ENCODE results near the gene APBA1. TPM values are rescaled to one million over a fixed set of nuclear protein-coding genes. Genes with fewer than 3 reads are reported as not detected.

Gene APBA1
- total RNA-seq, 1 donor from 2014 or later: 20.9 TPM

DNA sequence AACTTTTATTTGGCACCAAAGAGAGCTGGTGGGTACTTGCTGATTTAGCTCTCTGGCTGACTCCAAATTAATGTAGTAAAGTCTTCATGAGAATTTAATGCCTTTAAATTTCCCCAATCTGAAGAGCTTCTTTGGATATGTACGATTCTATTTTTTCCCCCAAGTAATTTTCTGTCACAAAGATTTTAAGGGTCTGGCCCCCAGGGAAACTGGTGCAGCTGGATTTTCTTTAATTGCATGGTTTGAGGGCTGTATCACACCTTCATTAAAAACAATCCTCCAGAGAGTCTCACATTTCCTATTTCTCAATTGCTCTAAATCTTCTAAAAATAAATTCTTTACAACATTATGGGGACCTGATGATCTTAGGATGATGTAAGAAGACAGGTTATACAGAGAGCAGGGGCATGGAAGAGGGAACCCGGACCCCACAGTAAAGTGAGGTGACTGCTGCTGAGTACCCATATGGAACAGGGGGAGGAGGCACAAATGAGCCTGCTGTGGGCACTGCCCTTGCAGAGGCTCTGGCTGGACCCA lies 188.2 kb downstream of the APBA1 start:
- no peak for DNase-seq (ENCODE audit: low spot score)

DNA sequence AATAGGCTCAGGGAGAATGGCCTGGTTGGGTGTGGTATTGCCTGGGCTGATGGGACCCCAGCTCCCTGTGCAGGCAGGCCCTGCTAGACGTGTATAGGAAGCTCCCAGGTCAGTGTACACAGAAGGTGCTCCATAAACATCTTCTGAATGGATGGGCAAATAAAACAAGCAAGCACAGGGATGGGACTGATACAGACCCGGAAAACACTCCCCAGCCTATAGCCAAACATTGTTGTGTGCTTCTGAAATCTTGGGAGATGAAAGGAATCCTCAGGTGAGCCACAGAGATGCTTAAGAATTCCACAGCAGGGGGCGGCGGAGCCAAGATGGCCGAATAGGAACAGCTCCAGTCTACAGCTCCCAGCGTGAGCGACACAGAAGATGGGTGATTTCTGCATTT lies 195.4 kb downstream of the APBA1 start:
- DNase-seq (ENCODE audit: low spot score): no peak

DNA sequence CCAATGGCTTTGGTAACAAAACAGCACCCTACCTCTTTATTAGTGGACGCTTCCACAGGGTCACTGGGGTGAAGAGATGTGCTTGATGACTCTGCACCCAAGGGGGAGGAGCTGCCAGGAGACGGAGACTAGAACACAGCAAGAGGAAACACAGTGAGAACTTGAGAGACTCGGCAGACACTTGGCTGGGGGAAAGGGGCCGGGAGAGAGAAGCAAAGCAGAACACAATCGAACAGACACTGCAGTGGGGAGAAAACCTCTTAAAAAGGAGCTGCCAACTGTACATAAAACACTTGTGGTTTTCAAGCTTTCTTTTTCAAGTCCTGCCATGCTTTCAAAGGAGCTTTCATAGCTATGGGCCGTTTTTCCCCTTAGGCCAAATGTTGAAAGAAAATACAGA lies 196.2 kb downstream of the APBA1 start:
- DNase-seq (ENCODE audit: low spot score): peak; percentile 56

DNA sequence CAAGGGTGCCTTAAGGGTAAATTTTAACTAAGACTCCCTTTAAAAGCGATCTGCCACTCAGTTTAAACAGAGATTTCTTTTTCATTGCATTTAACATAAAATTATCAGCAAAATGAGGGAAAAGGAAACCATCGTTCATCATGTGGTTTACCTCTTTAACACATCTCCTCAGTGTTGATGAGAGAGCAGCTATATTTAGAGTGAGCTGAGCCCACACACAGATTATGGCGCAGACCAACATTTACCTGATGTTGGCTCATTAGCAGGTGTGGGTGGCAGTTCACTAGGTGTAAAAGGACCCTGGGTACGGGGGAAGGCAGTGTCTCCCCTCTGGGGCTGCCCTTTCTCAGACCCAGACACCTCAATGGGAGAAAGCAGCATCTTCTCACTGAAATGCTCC lies 197.3 kb downstream of the APBA1 start:
- no peak for DNase-seq (ENCODE audit: low spot score)

DNA sequence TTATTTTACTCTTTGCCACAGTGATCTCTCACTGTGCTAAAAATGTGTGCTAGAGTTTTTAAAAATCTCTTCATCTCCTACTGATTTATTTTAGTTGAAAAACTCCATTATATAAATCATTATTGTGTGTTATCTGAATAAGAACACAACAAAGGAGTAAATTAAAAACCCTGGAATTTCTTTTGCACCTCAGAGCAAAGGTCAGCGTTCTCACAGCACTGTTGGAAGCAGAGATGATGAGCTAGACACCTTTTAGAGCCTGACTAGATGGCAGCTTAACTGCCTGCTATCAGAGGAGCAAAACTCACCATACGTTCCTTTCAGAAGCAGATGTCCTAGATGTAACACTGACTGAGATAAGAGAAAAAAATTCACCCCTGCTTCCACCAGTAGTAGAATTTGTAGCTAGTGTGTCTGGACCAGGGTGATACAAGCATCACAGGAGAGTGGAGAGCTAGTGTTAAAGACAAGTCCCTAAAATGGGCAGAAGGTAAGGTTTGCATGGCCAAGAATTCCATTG lies 200.0 kb downstream of the APBA1 start:
- no peak for DNase-seq (ENCODE audit: low spot score)

DNA sequence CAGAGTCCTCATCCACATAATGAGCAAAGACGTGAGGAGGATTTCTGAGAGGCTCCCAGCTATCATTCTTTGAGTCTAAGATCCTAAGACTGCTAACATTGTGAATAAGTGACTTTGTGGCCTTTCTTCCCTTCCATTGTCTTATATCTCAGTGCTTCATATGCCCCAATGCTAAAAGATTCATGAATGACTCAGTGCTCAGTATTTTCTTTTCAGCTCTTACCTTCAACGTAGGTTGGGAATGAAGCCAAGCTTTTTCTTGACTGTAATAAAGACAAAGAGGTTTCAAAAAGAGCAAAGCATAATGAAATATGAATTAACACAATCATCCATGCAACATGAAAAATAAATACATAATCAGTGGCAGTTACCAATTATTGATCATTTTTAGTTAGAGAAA lies 200.7 kb downstream of the APBA1 start:
- no peak for DNase-seq (ENCODE audit: low spot score)

DNA sequence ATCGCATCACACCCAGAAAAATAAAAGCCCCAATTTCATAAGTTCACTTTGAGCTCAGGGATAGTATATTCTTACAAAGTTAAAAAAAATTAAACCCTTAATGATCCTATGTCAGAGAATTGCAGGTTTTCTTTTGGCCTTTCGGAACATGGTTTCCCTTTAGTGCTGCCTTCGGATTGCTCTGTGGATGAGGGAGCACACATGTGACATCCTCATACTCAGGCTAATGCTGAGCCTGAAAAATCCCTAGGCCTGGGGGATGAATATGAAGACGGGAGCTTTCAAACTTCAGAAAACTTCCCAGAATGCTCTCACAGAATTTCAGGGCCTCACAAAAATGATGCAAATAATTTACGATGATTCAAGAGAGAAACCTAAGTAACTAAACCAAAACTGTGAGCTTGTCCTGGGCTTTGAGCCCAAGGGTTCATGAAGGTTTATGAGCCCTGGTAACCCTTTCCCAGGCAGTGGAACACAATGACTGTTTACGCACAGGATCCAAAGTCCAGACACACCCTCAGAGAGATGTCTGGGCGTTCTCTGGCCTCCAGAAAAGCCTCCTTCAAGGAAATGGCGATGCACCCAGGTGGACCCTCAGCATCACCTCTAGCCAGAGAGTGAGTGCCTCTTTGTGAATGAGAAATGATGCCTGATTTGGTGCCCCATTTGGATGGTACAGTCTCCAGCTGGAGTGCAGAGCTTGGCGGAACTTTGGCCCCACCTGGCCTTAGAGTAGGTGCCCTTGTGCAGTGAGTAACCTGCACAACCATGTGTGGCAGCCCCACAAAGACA lies 201.8 kb downstream of the APBA1 start:
- peak; percentile 64 for DNase-seq (ENCODE audit: low spot score)

DNA sequence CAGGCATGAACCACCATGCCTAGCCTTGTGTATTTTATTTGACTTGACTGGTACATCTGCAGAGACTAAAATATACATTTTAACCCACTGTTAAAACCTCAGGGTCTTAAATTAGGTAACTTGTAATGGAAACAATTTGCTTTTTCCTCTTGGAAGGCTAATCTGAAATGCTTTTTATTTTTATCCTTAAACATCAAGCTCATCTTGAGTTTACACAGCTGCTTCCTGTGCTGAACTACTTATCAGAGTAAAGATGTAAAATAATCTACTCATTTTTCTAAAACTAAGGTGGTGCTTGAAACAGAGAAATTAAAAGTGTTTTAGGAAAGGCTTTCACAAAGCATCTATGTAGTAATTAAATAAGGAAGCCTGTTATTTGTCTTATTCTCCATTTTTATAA lies 203.0 kb downstream of the APBA1 start:
- DNase-seq (ENCODE audit: low spot score): peak; percentile 37

DNA sequence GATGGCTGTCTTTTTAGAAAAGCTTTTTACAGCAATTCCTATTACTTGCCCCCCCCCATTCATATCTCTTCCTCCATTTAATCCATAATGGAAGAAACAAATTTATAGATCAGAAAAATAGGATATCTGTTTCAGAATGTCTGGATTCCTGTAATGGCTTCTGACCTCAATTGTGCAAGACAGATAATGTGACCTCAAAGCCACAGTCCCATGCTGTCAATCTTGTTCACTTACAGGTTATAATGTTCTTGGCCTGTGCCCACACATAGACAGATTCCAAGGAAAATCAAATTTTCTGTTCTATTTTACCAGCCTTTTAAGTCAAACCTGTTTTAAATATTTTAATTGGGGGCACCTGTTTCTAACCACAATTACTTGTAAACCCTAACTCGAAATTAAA lies 203.8 kb downstream of the APBA1 start:
- DNase-seq (ENCODE audit: low spot score): no peak

DNA sequence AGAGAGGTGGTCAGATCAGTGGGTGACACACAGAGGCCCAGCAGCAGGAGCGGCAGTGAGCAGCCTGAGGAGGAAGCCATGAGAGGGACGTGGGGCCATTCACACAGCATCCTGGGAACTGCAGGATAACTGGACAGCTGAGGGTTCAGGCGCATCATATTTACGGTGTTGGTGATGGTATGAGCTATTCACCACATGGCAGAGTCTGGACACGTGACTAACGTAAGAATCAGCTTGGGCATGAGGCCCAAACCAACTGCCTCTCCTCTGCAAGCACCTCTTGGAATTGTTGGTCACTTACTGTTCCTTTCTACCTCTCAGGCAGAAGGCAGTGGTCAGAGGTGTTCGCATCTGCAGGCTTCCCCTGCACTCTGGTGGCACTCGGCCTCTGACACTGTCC lies 206.0 kb downstream of the APBA1 start:
- DNase-seq (ENCODE audit: low spot score): no peak

DNA sequence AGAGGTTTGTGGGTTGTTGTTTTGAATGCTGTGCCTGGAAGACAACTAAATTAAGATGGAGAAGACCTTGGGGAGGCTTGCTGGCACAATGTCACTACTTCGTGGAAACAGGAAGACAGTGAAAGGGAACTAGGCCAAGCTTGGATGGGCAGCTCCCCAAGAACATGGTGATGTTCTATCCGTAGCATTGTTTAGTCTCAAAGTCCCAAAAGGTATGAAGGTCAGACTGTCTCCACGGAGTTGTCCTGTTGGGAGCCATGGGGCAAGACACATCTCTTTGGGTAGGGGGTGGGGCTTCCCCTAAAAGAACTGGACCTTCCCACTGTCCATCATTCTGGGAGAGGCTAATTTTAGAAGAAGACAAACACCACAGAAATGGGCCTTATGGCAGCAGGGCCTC lies 206.7 kb downstream of the APBA1 start:
- no peak for DNase-seq (ENCODE audit: low spot score)

DNA sequence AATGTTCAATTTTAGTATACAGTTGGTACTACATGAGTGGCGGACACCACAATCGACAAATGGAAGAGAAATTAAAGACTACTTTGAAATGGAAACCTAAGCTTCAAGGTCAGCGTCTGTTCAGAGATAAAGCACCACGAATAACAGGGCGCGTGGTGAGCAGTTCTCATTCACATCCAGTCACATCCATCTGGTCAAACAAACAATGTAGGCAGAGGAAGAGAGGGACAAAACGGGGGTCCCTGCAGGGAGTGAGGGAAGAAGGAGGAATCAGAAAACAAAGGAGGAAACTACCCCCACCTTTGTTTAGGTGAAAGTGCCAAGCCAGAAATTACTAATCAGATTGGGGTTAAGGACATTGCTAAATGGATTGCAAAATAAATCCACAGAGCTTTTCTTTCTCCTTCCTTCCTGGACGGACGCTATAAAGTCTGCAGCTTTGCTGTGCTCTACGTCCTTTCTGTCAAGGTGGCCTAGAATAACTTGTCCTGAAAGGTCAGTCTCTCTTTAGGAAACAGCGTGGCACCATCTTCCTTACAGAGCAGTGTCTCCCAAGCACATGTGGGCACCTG lies 208.6 kb downstream of the APBA1 start:
- DNase-seq (ENCODE audit: low spot score): no peak

DNA sequence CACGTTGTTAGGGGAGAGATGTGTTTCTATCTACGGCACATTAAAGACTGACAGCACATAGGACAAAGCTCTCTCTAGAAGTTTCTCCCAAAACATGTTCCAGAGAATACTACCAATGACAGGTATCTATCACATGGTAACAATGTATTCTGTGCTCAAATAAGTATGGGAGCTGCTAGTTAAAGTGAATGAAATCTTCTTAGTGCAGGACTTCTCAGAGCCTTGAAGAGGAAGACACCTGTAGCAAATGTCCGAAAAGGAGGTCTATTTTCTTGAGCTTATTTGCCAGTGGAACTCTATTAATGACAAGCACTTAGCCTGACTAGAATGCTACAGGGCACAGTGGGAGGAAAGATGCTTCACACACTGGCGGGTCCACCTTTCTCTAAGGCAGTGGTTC lies 209.8 kb downstream of the APBA1 start:
- no peak for DNase-seq (ENCODE audit: low spot score)

DNA sequence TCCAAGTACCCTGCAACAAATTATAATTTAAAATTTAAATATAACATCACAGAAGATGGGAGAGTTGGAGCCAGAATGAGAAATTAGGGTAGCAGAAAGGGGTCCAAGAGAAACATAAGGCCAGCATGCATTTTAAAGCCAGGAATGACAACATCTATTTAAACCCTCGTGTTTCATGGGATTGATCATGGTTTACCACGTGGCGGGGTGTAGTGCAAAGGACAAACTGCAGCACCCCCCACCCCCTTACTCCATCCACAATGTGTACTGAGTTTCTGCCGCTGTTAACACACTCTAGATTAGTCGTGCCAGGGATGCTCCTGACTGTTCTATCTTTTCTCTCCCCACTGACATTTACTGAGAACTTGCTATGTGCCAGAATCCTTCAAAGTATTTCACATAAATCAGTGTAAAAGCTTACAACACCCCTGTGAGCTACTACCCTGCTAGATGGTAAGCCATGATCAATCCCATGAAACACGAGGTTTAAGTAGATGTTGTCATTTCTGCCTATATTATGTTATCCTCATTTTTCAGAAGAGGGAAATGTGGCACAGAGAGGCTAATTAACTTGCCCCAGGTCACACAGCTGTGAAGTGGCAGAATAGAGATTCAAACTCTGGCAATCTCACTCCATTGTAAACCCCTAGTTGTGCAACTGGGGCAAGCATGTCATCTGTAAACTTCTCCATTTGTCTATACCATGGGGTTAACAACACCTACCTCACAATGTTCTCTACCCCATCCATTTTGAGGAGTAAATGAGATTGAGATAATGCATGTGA lies 210.9 kb downstream of the APBA1 start:
- DNase-seq (ENCODE audit: low spot score): no peak

DNA sequence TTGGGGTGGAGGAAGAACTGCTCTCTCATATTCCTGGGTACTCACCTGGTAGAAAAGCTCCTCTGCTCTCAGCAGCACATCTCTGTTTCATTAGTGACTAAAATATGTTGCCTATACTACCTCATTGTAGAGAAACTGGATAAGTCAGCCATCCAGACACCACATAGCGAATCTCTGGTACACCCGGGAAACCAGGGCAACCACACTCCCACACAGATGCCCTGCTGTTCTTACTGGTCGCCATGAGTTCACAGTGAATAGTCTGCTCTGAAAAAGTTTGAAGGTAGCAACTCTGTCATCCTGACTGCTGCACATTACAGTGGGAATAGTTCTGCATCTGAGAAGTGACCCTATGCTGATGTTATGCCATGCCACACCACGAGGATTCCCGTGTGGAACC lies 212.2 kb downstream of the APBA1 start:
- DNase-seq (ENCODE audit: low spot score): no peak

DNA sequence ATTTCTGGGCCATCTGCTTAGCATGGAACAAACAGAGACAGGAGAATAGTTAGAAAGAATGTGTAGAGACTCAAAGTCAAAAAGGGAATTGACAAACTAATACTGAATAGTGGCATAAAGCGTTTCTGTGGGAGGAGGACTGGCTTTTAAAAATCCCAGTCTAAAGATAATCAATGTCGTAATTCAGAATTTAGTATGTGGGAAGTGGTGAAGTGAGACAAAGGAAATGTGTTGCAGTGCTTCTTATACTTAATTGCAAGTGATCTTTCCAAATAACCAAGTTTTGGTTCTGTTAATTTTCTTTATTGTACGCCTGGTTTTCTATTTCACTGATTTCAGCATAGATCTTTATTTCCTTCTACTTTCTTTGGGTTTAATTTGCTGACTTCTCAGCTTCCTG lies 214.0 kb downstream of the APBA1 start:
- DNase-seq (ENCODE audit: low spot score): no peak

DNA sequence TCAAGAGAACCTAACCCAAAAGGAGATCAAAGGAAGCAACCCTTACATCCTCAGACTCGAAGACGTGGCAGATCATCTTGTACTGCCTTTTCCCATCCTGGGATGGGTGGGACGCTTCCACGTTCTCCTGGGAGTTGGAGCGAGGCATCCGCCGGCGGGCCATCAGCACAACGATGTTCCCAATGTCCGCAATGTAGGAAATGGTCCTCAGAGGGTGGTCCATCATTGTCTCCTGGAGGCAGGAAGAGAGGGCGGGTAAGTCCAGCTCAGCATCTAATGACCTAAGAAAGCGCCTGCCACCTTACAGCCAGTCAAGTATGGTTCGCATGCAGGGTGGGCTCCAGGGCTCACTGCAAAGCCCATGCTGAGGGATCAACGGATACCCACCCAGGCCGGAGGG lies 216.0 kb downstream of the APBA1 start:
- no peak for DNase-seq (ENCODE audit: low spot score)

DNA sequence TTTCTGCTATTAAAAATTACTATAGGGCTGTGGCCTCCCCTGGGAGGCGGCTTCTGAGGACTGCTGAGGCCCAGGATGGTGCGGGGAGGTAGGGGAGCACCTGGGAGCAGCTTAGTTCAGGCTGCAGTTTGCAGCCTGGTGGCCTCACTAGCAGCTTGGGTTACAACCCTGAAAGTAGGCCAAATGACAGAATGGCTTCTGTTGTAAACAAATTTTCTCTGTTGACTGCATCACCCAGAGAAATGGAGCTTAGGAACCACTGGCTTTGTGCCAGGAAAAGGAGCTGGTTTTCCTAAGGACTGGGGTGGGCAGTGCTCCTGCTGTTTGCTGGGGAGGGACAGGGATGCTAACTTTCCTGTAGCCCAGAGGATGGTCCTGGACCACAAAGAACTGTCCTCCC lies 216.9 kb downstream of the APBA1 start:
- DNase-seq (ENCODE audit: low spot score): no peak

DNA sequence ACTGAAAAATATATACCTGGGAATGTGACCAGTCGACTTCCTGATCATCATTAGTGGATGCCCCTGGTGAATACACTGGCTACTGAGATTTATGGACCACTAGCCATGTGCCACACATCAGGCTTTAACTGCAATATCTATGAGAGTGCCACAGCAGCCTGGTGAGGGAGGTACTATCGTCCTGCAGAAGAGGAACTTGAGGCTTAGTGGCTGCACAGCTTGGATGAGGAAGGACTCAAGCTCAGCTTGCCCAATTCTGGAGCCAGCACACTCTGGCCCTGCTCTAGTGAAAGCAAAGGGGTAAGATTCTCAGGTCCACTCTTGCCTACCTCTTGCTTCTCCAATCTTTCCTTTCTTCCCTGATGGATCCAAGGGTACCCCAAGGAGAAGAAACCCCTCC lies 217.8 kb downstream of the APBA1 start:
- no peak for DNase-seq (ENCODE audit: low spot score)

DNA sequence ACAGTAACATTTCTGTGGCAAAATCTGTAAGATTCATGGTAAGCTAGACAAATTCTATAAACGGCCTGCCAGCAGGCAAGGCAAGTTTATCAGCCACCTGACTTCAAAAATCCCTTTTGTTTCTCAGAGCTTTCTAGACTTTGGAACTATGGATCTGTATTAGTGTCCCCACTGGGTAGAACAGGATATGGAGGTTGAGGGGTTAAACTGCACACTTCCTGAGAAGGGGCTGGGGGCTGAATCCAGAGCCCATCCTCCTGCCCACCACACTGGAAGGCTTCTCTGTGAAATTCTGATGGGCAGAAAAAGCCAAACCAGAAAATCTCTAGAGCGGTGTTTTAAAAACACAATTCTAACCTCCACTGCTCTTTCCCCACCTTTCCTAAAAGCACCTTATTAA lies 218.4 kb downstream of the APBA1 start:
- DNase-seq (ENCODE audit: low spot score): no peak

DNA sequence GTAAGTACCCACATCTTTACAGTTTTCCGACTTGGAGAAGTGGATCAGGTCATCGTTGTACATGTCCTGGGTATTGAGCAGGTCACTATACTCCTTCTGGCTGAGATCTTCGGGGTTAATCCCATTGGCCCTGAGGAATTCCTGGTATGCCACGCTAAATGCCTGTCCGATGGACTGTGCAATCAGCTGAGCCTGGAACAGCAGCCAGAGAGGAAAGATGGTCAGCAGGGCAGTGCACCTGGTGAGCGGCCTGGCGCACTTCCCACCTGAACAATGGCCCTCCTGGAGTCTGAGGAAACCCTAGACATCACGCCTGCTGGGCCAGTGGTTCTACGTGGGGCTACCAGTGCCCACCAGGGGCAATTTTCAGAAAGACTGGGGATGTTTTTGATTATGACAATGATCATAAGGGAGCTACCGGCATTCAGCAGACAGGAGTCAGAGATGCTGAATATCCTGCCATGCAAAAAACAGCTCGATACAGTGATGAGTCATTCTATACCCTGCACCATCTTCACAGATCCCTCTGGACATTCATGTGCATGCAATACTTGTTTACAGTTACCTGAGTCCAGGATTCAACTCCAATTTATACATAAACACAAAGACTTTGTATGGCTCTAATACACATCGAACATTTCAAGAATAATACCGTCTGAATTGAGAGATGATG lies 219.9 kb downstream of the APBA1 start:
- no peak for DNase-seq (ENCODE audit: low spot score)

DNA sequence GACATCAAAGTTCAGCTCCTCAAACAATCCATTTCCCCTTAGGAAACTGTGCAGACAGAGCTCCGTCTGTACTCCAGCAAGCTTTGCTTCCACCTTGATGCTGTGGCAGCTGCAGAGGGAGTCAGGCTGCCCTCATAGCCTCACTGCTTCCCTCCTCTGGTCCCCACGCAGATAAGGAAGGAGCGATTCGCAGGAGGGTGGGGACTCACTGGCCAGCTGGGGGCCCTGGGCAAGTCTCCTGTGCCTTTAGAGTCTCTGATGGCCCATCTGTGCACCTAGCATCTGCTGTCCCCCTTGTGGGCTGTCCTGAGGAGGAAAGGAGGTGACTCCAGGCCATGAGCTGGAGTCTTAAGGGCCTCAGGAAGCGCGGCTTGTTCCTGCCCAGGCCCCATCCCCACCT lies 225.7 kb downstream of the APBA1 start:
- no peak for DNase-seq (ENCODE audit: low spot score)
